ENCODE measurements around the gene SERTM1.

SERTM1 gene

GRCh38 chr13:36710396-36710795 lies 36.6 kb downstream of the SERTM1 start:
- no peak for TF ChIP-seq CTCF (IDR thresholded peaks at IDR 0.05; ENCODE audit: low read depth, low read length)
- no peak overlapping the region for H3K4me3 ChIP-seq (ENCODE audit: low read depth, low read length)

DNA sequence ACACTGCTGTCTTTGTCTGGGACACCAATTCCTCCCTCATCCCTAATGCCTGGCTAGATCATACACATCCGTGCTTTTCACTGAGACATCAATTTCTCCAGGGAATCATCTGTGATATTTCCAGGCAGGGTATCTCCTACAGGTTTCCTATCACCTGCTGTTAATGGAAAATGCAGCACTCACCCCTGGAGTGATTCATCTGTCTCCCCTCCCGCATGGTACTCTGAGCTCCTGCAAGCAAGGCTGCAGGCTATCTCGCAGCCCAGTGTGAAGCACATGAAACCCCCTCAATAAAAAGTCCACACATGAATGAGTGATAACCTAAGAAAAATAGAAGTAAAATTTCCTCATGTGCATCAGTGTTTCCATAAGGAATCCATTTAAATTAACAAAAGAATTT lies 38.5 kb downstream of the SERTM1 start:
- no peak for TF ChIP-seq CTCF (IDR thresholded peaks at IDR 0.05; ENCODE audit: low read depth, low read length)
- H3K4me3 ChIP-seq (ENCODE audit: low read depth, low read length), result no peak overlapping the region

DNA sequence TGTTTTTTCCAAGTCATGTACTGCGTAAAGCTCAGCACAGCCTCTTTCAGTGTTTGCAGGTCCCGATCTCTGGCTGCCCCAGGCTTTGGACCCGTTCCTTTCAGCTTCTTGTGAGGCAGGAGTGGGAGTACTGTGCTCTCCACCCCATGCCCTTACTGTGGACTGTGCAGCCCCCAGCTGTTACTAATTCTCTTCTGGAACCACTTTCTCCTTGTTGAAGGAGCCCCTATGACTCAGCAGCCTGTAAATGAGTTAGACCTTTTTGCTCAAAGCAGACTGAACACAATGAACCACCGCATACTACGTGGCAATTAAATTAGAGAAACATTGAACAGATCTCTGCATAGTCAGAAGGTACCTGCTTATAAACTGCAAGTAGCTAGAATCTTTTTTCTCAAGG lies 39.0 kb downstream of the SERTM1 start:
- no peak for TF ChIP-seq CTCF (IDR thresholded peaks at IDR 0.05; ENCODE audit: low read depth, low read length)
- no peak overlapping the region for H3K4me3 ChIP-seq (ENCODE audit: low read depth, low read length)

GRCh38 chr13:36713887-36714286 lies 40.1 kb downstream of the SERTM1 start:
- TF ChIP-seq CTCF (IDR thresholded peaks at IDR 0.05; ENCODE audit: low read depth, low read length), result no peak
- H3K4me3 ChIP-seq (ENCODE audit: low read depth, low read length), result no peak overlapping the region

DNA sequence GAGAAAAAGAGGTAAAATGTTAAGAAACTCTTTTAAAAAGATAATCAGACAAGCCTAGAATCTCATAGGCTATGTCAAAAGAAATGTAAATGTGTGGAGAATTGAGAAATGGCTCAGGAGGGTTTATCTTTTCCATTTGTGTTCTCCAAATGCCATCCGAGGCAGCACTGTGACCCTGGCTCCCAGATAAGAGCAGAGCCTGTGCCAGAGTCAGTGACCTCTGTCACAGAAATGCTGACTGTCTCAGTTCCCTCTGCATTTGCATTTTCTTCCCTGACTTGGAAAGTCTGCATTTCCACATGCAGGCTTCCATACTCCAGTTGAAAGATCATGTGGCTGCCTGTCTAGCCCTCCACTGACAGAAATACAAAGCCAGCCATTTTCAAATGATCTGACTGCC lies 42.0 kb downstream of the SERTM1 start:
- no peak overlapping the region for H3K4me3 ChIP-seq (ENCODE audit: low read depth, low read length)
- no peak for TF ChIP-seq CTCF (IDR thresholded peaks at IDR 0.05; ENCODE audit: low read depth, low read length)

GRCh38 chr13:36717017-36717416 lies 43.2 kb downstream of the SERTM1 start:
- no peak overlapping the region for H3K4me3 ChIP-seq (ENCODE audit: low read depth, low read length)
- no peak for TF ChIP-seq CTCF (IDR thresholded peaks at IDR 0.05; ENCODE audit: low read depth, low read length)

- H3K4me3 ChIP-seq (ENCODE audit: low read depth, low read length), result no peak overlapping the region
- no peak for TF ChIP-seq CTCF (IDR thresholded peaks at IDR 0.05; ENCODE audit: low read depth, low read length)
Observed at GRCh38 chr13:36717966-36718545, 44.2 kb downstream of the SERTM1 start.

All from WI38 (cell line).